ENCODE measurements around the gene PRDX1.
"Not testable (repeated sequence)": the region's sequence is repeated elsewhere in the genome, so short reads cannot be mapped to it uniquely, and the experiment has no call there.

GRCh38 chr1:45523975-45524374, 2.3 kb upstream of the PRDX1 start:
- TF ChIP-seq CTCF (IDR thresholded peaks at IDR 0.05); POLR2AphosphoS5 (IDR thresholded peaks at IDR 0.05; ENCODE audit: insufficient read depth in 1 of 2, low read depth in 1 of 2): not testable (repeated sequence)
